HCT116 (cell line): ENCODE data around the gene IMMP2L. TPM values are rescaled to one million over a fixed set of nuclear protein-coding genes. Genes with fewer than 3 reads are reported as not detected.

Experiments used
- ATAC-seq: fragments of 200-7000 bp; cut with Tn5 transposase; 2 replicates; pipeline ENCODE4 v1.9.1; 2020; ENCODE audit warnings: mild to moderate bottlenecking, moderate library complexity
- BruUV-seq: library from RNA; stranded (reverse); fragments of 400-500 nt; replicated peaks from 2 replicates; lab custom pipeline; 2021; lab: Mats Ljungman, UMichigan
- CTCF ChIA-PET: fragments of 300-600 bp; sonication (Branson Sonifier 250); formaldehyde crosslinking; loops from one replicate; lab custom pipeline; 2021; ENCODE audit warnings: antibody characterized with exemption; lab: Charles Lee
- POLR2A ChIA-PET: fragments of 300-600, 350-600 bp; sonication (Branson Sonifier 250); formaldehyde crosslinking; loops from one replicate; lab custom pipeline; 2021; ENCODE audit warnings: antibody characterized with exemption; lab: Charles Lee
- RAD21 ChIA-PET, 2 experiments: fragments of 300-600 bp; sonication (Branson Sonifier 250); formaldehyde crosslinking; loops; one replicate each; lab custom pipeline; 2023; ENCODE audit warnings: low total read pairs in 2 of 2; ENCODE audit not compliant: uncharacterized antibody in 2 of 2, unreplicated experiment in 2 of 2, low non-redundant PET in 1 of 2; lab: Charles Lee
- DNase-seq: peaks from one replicate; pipeline ENCODE4 v3.0.0-alpha.2; 2010; ENCODE audit warnings: low read depth, low spot score
- H2AFZ ChIP-seq: fragments of 200-600 bp; shearing (Covaris generic), sonication (generic); 2 replicates; pipeline ENCODE4 v1.6.1; 2017; ENCODE audit warnings: low read depth, mixed run types, mixed read lengths, antibody characterized with exemption, low read length; ENCODE audit not compliant: poor library complexity, severe bottlenecking
- H3K27ac ChIP-seq: 2 replicates; pipeline ENCODE4 v1.5.1; 2012; ENCODE audit warnings: low read depth, low read length
- H3K27me3 ChIP-seq: fragments of 200-600 bp; sonication (generic); 2 replicates; pipeline ENCODE4 v1.6.1; 2016; ENCODE audit warnings: mixed run types, low read length, mixed read lengths; ENCODE audit not compliant: insufficient read depth
- H3K36me3 ChIP-seq, 2 experiments: fragments of 200-500 bp in 1 of 2; fragments of 200-600 bp in 1 of 2; sonication (Bioruptor generic) in 1 of 2; sonication (generic) in 1 of 2; 2 replicates each; pipeline versions ENCODE4 v1.5.1 to v1.6.1; 2014 to 2016; ENCODE audit warnings: low read length in 2 of 2, inconsistent platforms in 1 of 2, mixed read lengths in 1 of 2, mixed run types in 1 of 2; ENCODE audit not compliant: insufficient read depth in 2 of 2, control insufficient read depth in 1 of 2
- H3K4me1 ChIP-seq, 2 experiments: fragments of 200-600 bp in 1 of 2; sonication (generic) in 1 of 2; 2 replicates each; pipeline versions ENCODE4 v1.5.1 to v1.6.1; 2012 to 2017; ENCODE audit warnings: low read length in 2 of 2, inconsistent platforms in 1 of 2, mild to moderate bottlenecking in 1 of 2, mixed read lengths in 1 of 2, mixed run types in 1 of 2, moderate library complexity in 1 of 2; ENCODE audit not compliant: insufficient read depth in 2 of 2, control insufficient read depth in 1 of 2
- H3K4me2 ChIP-seq: fragments of 200-600 bp; sonication (generic); 2 replicates; pipeline ENCODE4 v1.6.1; 2017; ENCODE audit warnings: mixed run types, low read length, mixed read lengths
- H3K4me3 ChIP-seq, 2 experiments: fragments of 200-600 bp in 1 of 2; sonication (generic) in 1 of 2; replicated peaks in 1 of 2; 2 replicates each; pipeline ENCODE4 v1.5.1; 2011 to 2016; ENCODE audit warnings: low read length in 2 of 2, control low read depth in 1 of 2, low read depth in 1 of 2, mild to moderate bottlenecking in 1 of 2, mixed read lengths in 1 of 2, mixed run types in 1 of 2
- H3K79me2 ChIP-seq: fragments of 200-600 bp; sonication (generic); 2 replicates; pipeline ENCODE4 v1.6.1; 2017; ENCODE audit warnings: mild to moderate bottlenecking, mixed run types, low read length, moderate library complexity, mixed read lengths; ENCODE audit not compliant: insufficient read depth
- H3K9ac ChIP-seq: fragments of 200-600 bp; sonication (generic); 2 replicates; pipeline ENCODE4 v1.6.1; 2016; ENCODE audit warnings: low read length, mixed read lengths
- H3K9me2 ChIP-seq: fragments of 200-600 bp; sonication (generic), shearing (Covaris generic); 2 replicates; pipeline ENCODE4 v1.6.1; 2017; ENCODE audit warnings: mixed run types, mild to moderate bottlenecking, moderate library complexity; ENCODE audit not compliant: insufficient read depth
- H3K9me3 ChIP-seq, 2 experiments: fragments of 200-500 bp in 1 of 2; fragments of 200-600 bp in 1 of 2; sonication (Bioruptor generic) in 1 of 2; sonication (generic) in 1 of 2; 2 replicates each; pipeline ENCODE4 v1.6.1; 2014 to 2017; ENCODE audit warnings: low read length in 2 of 2, mixed read lengths in 2 of 2, inconsistent platforms in 1 of 2, low read depth in 1 of 2, mild to moderate bottlenecking in 1 of 2, mixed run types in 1 of 2, moderate library complexity in 1 of 2; ENCODE audit not compliant: control insufficient read depth in 1 of 2, insufficient read depth in 1 of 2
- H4K20me1 ChIP-seq: fragments of 200-600 bp; sonication (generic), shearing (Covaris generic); 2 replicates; pipeline ENCODE4 v1.6.1; 2017; ENCODE audit warnings: mixed run types, mild to moderate bottlenecking, moderate library complexity; ENCODE audit not compliant: insufficient read depth
- CBX3 ChIP-seq: IDR thresholded peaks from 2 replicates; pipeline ENCODE4 v1.6.1; 2012; ENCODE audit warnings: low read depth
- EGR1 ChIP-seq: IDR thresholded peaks from 2 replicates; pipeline ENCODE4 v1.6.1; 2012; ENCODE audit warnings: low read depth
- ELF1 ChIP-seq: IDR thresholded peaks from 2 replicates; pipeline ENCODE4 v1.6.1; 2012; ENCODE audit warnings: low read depth, borderline replicate concordance
- JUND ChIP-seq: IDR thresholded peaks from 2 replicates; pipeline ENCODE4 v1.6.1; 2012
- POLR2AphosphoS5 ChIP-seq: IDR thresholded peaks from 2 replicates; pipeline ENCODE4 v1.6.1; 2011; ENCODE audit warnings: mild to moderate bottlenecking, low read depth, low read length, moderate library complexity
- SIN3A ChIP-seq: IDR thresholded peaks from 2 replicates; pipeline ENCODE4 v1.6.1; 2012; ENCODE audit warnings: low read depth
- SP1 ChIP-seq: IDR thresholded peaks from 2 replicates; pipeline ENCODE4 v1.6.1; 2012; ENCODE audit warnings: low read depth
- SRF ChIP-seq: IDR thresholded peaks from 2 replicates; pipeline ENCODE4 v1.6.1; 2012; ENCODE audit warnings: low read depth
- YY1 ChIP-seq: IDR thresholded peaks from 2 replicates; pipeline ENCODE4 v1.6.1; 2011; ENCODE audit warnings: low read length, low read depth, moderate library complexity, mild to moderate bottlenecking; ENCODE audit not compliant: insufficient replicate concordance; ENCODE audit errors: extremely low read depth
- ZFX ChIP-seq: fragments of 450-650 bp; IDR thresholded peaks from 2 replicates; pipeline ENCODE4 v1.6.1; 2017
- ZNF274 ChIP-seq: fragments of 200-500 bp; sonication (Bioruptor generic); IDR thresholded peaks from 2 replicates; pipeline ENCODE4 v1.6.1; 2014; ENCODE audit warnings: mild to moderate bottlenecking, low read depth, low read length, inconsistent platforms
- intact Hi-C: fragments of 100-400 bp; cut with micrococcal nuclease; formaldehyde crosslinking; loops from 2 replicates; pipeline ENCODE4 v1.10.0; 2022
- total RNA-seq: library from RNA; stranded (reverse); gene quantifications from one replicate; pipeline ENCODE4 v1.2.1, GENCODE V29; 2021; ENCODE audit not compliant: unreplicated experiment
- TF ChIP-seq, protein P1 (sequence below): IDR thresholded peaks from 2 replicates; pipeline ENCODE4 v1.6.1; 2012; ENCODE audit warnings: low read depth
- TF ChIP-seq, protein P2 (sequence below): IDR thresholded peaks from 2 replicates; pipeline ENCODE4 v1.6.1; 2012
- TF ChIP-seq, protein P3 (sequence below), 3 experiments: fragments of 200-600 bp in 1 of 3; sonication (generic) in 1 of 3; IDR thresholded peaks in 2 of 3; conservative IDR thresholded peaks in 1 of 3; 2 replicates each; pipeline ENCODE4 v1.5.1; 2012 to 2017; ENCODE audit warnings: low read depth in 2 of 3, low read length in 2 of 3, antibody characterized with exemption in 1 of 3, borderline replicate concordance in 1 of 3, control low read depth in 1 of 3, mild to moderate bottlenecking in 1 of 3, mixed read lengths in 1 of 3, mixed run types in 1 of 3, moderate library complexity in 1 of 3; ENCODE audit not compliant: insufficient read depth in 1 of 3

Gene IMMP2L
- total RNA-seq, 1 experiment from 2014 or later: 21.1 TPM

DNA sequence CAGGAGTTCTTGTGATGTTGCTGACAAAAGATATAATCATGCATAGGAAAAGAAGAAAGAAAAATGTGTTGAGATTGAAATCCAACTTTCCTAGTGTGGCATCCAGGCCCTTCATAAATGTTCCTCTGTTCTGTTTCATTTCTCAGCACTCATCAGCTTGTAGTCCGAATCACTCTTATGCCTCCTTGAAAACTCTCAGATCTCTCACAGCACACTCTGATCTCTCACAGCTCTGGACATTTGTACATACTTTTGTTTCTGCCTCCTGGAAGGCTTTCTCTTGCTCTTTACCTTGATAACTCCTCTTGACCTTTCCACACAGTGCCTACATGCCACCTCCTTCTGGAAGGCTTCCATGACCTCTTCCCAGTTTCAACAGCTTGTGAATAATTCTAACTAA, 880.4 kb downstream of the IMMP2L start:
- RAD21 ChIA-PET: no interaction called here
- Histone ChIP-seq H3K27ac (no peak overlapping the region), H3K9ac (no peak overlapping the region), H3K36me3 (no peaks in the 10 kb centered on the region), H4K20me1 (no peaks in the 10 kb centered on the region), H3K9me2 (no peaks in the 10 kb centered on the region), H3K27me3 (no peaks in the 10 kb centered on the region), H3K9me3 (no peaks in the 10 kb centered on the region), H3K4me2 (no peak overlapping the region), H2AFZ (no peak overlapping the region), H3K79me2 (no peaks in the 10 kb centered on the region), H3K4me3 (no peak overlapping the region), H3K4me1 (no peaks in the 10 kb centered on the region)
- ATAC-seq (no peak), DNase-seq (no peak)
- no TSS peak for BruUV-seq
- POLR2A ChIA-PET: no interaction called here
- CTCF ChIA-PET: no interaction called here
- TF ChIP-seq POLR2AphosphoS5 (no peak), SP1 (no peak), JUND (no peak), ZNF274 (no peak), SRF (no peak), EGR1 (no peak), CBX3 (no peak), YY1 (no peak), ZFX (no peak), SIN3A (no peak), ELF1 (no peak)
- TF ChIP-seq, protein P1, sequence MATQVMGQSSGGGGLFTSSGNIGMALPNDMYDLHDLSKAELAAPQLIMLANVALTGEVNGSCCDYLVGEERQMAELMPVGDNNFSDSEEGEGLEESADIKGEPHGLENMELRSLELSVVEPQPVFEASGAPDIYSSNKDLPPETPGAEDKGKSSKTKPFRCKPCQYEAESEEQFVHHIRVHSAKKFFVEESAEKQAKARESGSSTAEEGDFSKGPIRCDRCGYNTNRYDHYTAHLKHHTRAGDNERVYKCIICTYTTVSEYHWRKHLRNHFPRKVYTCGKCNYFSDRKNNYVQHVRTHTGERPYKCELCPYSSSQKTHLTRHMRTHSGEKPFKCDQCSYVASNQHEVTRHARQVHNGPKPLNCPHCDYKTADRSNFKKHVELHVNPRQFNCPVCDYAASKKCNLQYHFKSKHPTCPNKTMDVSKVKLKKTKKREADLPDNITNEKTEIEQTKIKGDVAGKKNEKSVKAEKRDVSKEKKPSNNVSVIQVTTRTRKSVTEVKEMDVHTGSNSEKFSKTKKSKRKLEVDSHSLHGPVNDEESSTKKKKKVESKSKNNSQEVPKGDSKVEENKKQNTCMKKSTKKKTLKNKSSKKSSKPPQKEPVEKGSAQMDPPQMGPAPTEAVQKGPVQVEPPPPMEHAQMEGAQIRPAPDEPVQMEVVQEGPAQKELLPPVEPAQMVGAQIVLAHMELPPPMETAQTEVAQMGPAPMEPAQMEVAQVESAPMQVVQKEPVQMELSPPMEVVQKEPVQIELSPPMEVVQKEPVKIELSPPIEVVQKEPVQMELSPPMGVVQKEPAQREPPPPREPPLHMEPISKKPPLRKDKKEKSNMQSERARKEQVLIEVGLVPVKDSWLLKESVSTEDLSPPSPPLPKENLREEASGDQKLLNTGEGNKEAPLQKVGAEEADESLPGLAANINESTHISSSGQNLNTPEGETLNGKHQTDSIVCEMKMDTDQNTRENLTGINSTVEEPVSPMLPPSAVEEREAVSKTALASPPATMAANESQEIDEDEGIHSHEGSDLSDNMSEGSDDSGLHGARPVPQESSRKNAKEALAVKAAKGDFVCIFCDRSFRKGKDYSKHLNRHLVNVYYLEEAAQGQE: no peak
- TF ChIP-seq, protein P2, sequence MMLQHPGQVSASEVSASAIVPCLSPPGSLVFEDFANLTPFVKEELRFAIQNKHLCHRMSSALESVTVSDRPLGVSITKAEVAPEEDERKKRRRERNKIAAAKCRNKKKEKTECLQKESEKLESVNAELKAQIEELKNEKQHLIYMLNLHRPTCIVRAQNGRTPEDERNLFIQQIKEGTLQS: no peak
- TF ChIP-seq, protein P3, sequence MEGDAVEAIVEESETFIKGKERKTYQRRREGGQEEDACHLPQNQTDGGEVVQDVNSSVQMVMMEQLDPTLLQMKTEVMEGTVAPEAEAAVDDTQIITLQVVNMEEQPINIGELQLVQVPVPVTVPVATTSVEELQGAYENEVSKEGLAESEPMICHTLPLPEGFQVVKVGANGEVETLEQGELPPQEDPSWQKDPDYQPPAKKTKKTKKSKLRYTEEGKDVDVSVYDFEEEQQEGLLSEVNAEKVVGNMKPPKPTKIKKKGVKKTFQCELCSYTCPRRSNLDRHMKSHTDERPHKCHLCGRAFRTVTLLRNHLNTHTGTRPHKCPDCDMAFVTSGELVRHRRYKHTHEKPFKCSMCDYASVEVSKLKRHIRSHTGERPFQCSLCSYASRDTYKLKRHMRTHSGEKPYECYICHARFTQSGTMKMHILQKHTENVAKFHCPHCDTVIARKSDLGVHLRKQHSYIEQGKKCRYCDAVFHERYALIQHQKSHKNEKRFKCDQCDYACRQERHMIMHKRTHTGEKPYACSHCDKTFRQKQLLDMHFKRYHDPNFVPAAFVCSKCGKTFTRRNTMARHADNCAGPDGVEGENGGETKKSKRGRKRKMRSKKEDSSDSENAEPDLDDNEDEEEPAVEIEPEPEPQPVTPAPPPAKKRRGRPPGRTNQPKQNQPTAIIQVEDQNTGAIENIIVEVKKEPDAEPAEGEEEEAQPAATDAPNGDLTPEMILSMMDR (IDR thresholded peaks at IDR 0.05 in 2 of 3, conservative IDR thresholded peaks at IDR 0.05 in 1 of 3; ENCODE audit: borderline replicate concordance in 1 of 3, insufficient read depth in 1 of 3, low read depth in 2 of 3, low read length in 2 of 3): no peak
- intact Hi-C loops: loop anchor here (10.0 kb wide), 1 partner anchor 293 kb away; no protein-coding TSS in a partner anchor
